AG04450 (cell line): ENCODE measurements around the gene GOSR2. TPM values are rescaled to one million over a fixed set of nuclear protein-coding genes. Genes with fewer than 3 reads are reported as not detected.

Experiments used
- CTCF ChIA-PET: fragments of 300-600, 350-600 bp; formaldehyde crosslinking; extraction: SDS; loops from one replicate; lab custom pipeline; 2022; ENCODE audit warnings: antibody characterized with exemption, inconsistent platforms; lab: Charles Lee
- POLR2A ChIA-PET: fragments of 350-600 bp; formaldehyde crosslinking; extraction: SDS; loops from one replicate; lab custom pipeline; 2021; ENCODE audit warnings: antibody characterized with exemption, inconsistent platforms; lab: Yijun Ruan, JAX
- DNase-seq: peaks from one replicate; pipeline ENCODE4 v3.0.0-alpha.2; 2011; ENCODE audit warnings: low read depth, low spot score
- H3K27ac ChIP-seq: one replicate; pipeline ENCODE4 v1.5.1; 2012; ENCODE audit warnings: low read depth, low read length, control low read depth
- H3K27me3 ChIP-seq: one replicate; pipeline ENCODE4 v1.6.0; 2012; ENCODE audit warnings: low read length; ENCODE audit not compliant: control insufficient read depth, insufficient read depth
- H3K4me3 ChIP-seq: 2 replicates; pipeline ENCODE4 v1.5.1; 2011; ENCODE audit warnings: mild to moderate bottlenecking, low read depth, low read length, control low read depth
- H3K9me3 ChIP-seq: 2 replicates; pipeline ENCODE4 v1.5.1; 2012; ENCODE audit warnings: low read length; ENCODE audit not compliant: control insufficient read depth, insufficient read depth
- CTCF ChIP-seq: IDR thresholded peaks from 2 replicates; pipeline ENCODE4 v1.5.1; 2011; ENCODE audit warnings: low read depth, low read length, control low read depth, inconsistent platforms
- polyA plus RNA-seq: library from polyadenylated mRNA; depleted of rRNA; stranded (reverse); fragments of >200 nt; gene quantifications from 2 replicates; pipeline ENCODE4 v1.2.3, GENCODE V29; 2011

The GOSR2 gene
- polyA plus RNA-seq, 1 experiment = 87.7 TPM

GRCh38 chr17:46931596-46931995 is 8.6 kb downstream of the GOSR2 start:
- no peak for TF ChIP-seq CTCF
- H3K4me3 ChIP-seq = no peak overlapping the region
- no peak overlapping the region for H3K27ac ChIP-seq
- ChIA-PET CTCF (no interaction called here), POLR2A (no interaction called here)
- no peak for DNase-seq
- no peaks in the 10 kb centered on the region for H3K9me3 ChIP-seq
- no peaks in the 10 kb centered on the region for H3K27me3 ChIP-seq

GRCh38 chr17:46935658-46936266 is 12.8 kb downstream of the GOSR2 start:
- no peak for DNase-seq
- TF ChIP-seq CTCF = no peak
- Histone ChIP-seq H3K9me3 (no peaks in the 10 kb centered on the region), H3K4me3 (no peak overlapping the region), H3K27ac (no peak overlapping the region), H3K27me3 (no peaks in the 10 kb centered on the region)
- POLR2A ChIA-PET = no interaction called here
- CTCF ChIA-PET = no interaction called here

GRCh38 chr17:46940692-46941404 is 17.9 kb downstream of the GOSR2 start:
- DNase-seq = peak; percentile 29
- Histone ChIP-seq H3K27ac (no peak overlapping the region), H3K4me3 (no peak overlapping the region), H3K27me3 (no peaks in the 10 kb centered on the region), H3K9me3 (no peaks in the 10 kb centered on the region)
- CTCF ChIA-PET = interaction anchor here (0.6 to 3.9 kb wide), 11 partner anchors 8 to 938 kb away, joined by 3 to 47 read pairs (median 5); no protein-coding TSS in a partner anchor
- POLR2A ChIA-PET = interaction anchor here (0.5 kb wide), 2 partner anchors 68 to 102 kb away, joined by 3 to 4 read pairs; no protein-coding TSS in a partner anchor
- TF ChIP-seq CTCF = peak; percentile 97

- Histone ChIP-seq H3K27me3 (no peaks in the 10 kb centered on the region), H3K4me3 (no peak overlapping the region), H3K9me3 (no peaks in the 10 kb centered on the region), H3K27ac (peak overlapping the region; percentile 31)
- DNase-seq = peak; percentile 43
- CTCF ChIA-PET = interaction anchor here (0.5 to 3.9 kb wide), 37 partner anchors 8 to 940 kb away, joined by 3 to 47 read pairs (median 4); no protein-coding TSS in a partner anchor
- TF ChIP-seq CTCF = peak; percentile 97
- POLR2A ChIA-PET = interaction anchor here (0.7 to 1.3 kb wide), 3 partner anchors 10 to 125 kb away, joined by 3 to 6 read pairs (median 3); no protein-coding TSS in a partner anchor
These were observed 19.7 kb downstream of the GOSR2 start for GRCh38 chr17:46942441-46943217.
